SK-N-SH (cell line): ENCODE measurements around the gene B4GALNT1. TPM values are rescaled to one million over a fixed set of nuclear protein-coding genes. Genes with fewer than 3 reads are reported as not detected.

Source experiments
- CTCF ChIA-PET: fragments of 300-600, 350-600 bp; formaldehyde crosslinking; extraction: SDS; loops from one replicate; lab custom pipeline; 2021; lab: Yijun Ruan, JAX
- POLR2A ChIA-PET: fragments of 350-600 bp; sonication (Branson Sonifier 250); formaldehyde crosslinking; extraction: SDS; loops from one replicate; lab custom pipeline; 2020; ENCODE audit warnings: antibody characterized with exemption, inconsistent platforms; lab: Yijun Ruan, JAX
- DNase-seq: peaks from one replicate; pipeline ENCODE4 v3.0.0; 2012
- H2AFZ ChIP-seq: fragments of 200-600 bp; sonication (generic); 2 replicates; pipeline ENCODE4 v1.8.1; 2016; ENCODE audit warnings: antibody characterized with exemption, mild to moderate bottlenecking, low read depth
- H3F3A ChIP-seq: fragments of 200-600 bp; sonication (generic); replicated peaks from 2 replicates; pipeline ENCODE3; 2016; ENCODE audit warnings: antibody characterized with exemption, mild to moderate bottlenecking; ENCODE audit not compliant: insufficient read depth
- H3K27ac ChIP-seq, 2 experiments: fragments of 200-500 bp in 1 of 2; fragments of 200-600 bp in 1 of 2; sonication (Bioruptor generic) in 1 of 2; sonication (generic), shearing (Covaris generic) in 1 of 2; 2 replicates each; pipeline versions ENCODE4 v1.5.1 to v1.6.1; 2014 to 2016; ENCODE audit warnings: low read depth in 2 of 2, inconsistent platforms in 1 of 2, low read length in 1 of 2, mild to moderate bottlenecking in 1 of 2, mixed read lengths in 1 of 2
- H3K27me3 ChIP-seq: fragments of 200-600 bp; sonication (generic), shearing (Covaris generic); 2 replicates; pipeline ENCODE4 v1.6.1; 2016; ENCODE audit warnings: mixed run types; ENCODE audit not compliant: insufficient read depth
- H3K36me3 ChIP-seq, 2 experiments: fragments of 200-500 bp in 1 of 2; fragments of 200-600 bp in 1 of 2; sonication (Bioruptor generic) in 1 of 2; sonication (generic) in 1 of 2; replicated peaks in 1 of 2; 2 replicates each; pipeline versions ENCODE3 to v1.5.1; 2014 to 2016; ENCODE audit warnings: low read length in 1 of 2, mild to moderate bottlenecking in 1 of 2; ENCODE audit not compliant: insufficient read depth in 2 of 2, control insufficient read depth in 1 of 2
- H3K4me1 ChIP-seq, 2 experiments: fragments of 200-500 bp in 1 of 2; fragments of 200-600 bp in 1 of 2; sonication (Bioruptor generic) in 1 of 2; sonication (generic), shearing (Covaris generic) in 1 of 2; 2 replicates each; pipeline versions ENCODE4 v1.5.1 to v1.6.1; 2014 to 2016; ENCODE audit warnings: low read depth in 1 of 2, low read length in 1 of 2, mixed run types in 1 of 2; ENCODE audit not compliant: insufficient read depth in 2 of 2, control insufficient read depth in 1 of 2
- H3K4me2 ChIP-seq: fragments of 200-600 bp; sonication (generic), shearing (Covaris generic); 2 replicates; pipeline ENCODE4 v1.6.1; 2017; ENCODE audit warnings: mixed run types
- H3K4me3 ChIP-seq, 2 experiments: fragments of 200-500 bp in 1 of 2; fragments of 200-600 bp in 1 of 2; sonication (Bioruptor generic) in 1 of 2; sonication (generic), shearing (Covaris generic) in 1 of 2; 2 replicates each; pipeline versions ENCODE4 v1.5.1 to v1.8.1; 2014 to 2016; ENCODE audit warnings: low read depth in 2 of 2, inconsistent platforms in 1 of 2, low read length in 1 of 2, mild to moderate bottlenecking in 1 of 2, mixed read lengths in 1 of 2, moderate library complexity in 1 of 2
- H3K79me2 ChIP-seq: fragments of 200-600 bp; sonication (generic); 2 replicates; pipeline ENCODE4 v1.8.1; 2017; ENCODE audit warnings: mild to moderate bottlenecking; ENCODE audit not compliant: insufficient read depth
- H3K9ac ChIP-seq: fragments of 200-600 bp; sonication (generic); 2 replicates; pipeline ENCODE4 v1.6.1; 2017; ENCODE audit warnings: mixed run types
- H3K9me2 ChIP-seq: fragments of 200-600 bp; sonication (generic); 2 replicates; pipeline ENCODE4 v1.6.1; 2017; ENCODE audit warnings: mixed run types
- H3K9me3 ChIP-seq: fragments of 200-600 bp; sonication (generic); 2 replicates; pipeline ENCODE4 v1.6.1; 2017; ENCODE audit warnings: mixed run types, mild to moderate bottlenecking, moderate library complexity
- H4K20me1 ChIP-seq: fragments of 200-600 bp; sonication (generic); 2 replicates; pipeline ENCODE4 v1.6.1; 2017; ENCODE audit warnings: mild to moderate bottlenecking, mixed run types; ENCODE audit not compliant: insufficient read depth
- CHD2 ChIP-seq: fragments of 150-350 bp; IDR thresholded peaks from 2 replicates; pipeline ENCODE4 v1.6.1; 2018; ENCODE audit warnings: low read length; ENCODE audit not compliant: partially characterized antibody
- EZH2phosphoT487 ChIP-seq: fragments of 200-600 bp; sonication (generic); IDR thresholded peaks from 2 replicates; pipeline ENCODE4 v1.6.1; 2017; ENCODE audit warnings: low read depth, mixed run types, mild to moderate bottlenecking, antibody characterized with exemption, moderate library complexity, borderline replicate concordance
- FOSL2 ChIP-seq: IDR thresholded peaks from 2 replicates; pipeline ENCODE4 v1.4.0; 2012; ENCODE audit warnings: low read depth, mild to moderate bottlenecking, moderate library complexity, borderline replicate concordance
- FOXJ3 ChIP-seq: sonication (generic); formaldehyde crosslinking; IDR thresholded peaks from 2 replicates; pipeline ENCODE4 v1.5.1; 2020; ENCODE audit warnings: mild to moderate bottlenecking, missing genetic modification reagents
- FOXM1 ChIP-seq: IDR thresholded peaks from 2 replicates; pipeline ENCODE4 v1.4.0; 2012; ENCODE audit warnings: low read depth, mild to moderate bottlenecking
- GABPA ChIP-seq: IDR thresholded peaks from 2 replicates; pipeline ENCODE4 v1.4.0; 2012; ENCODE audit warnings: low read depth, mild to moderate bottlenecking
- JUND ChIP-seq: IDR thresholded peaks from 2 replicates; pipeline ENCODE4 v1.4.0; 2012
- MEF2A ChIP-seq: IDR thresholded peaks from 2 replicates; pipeline ENCODE4 v1.4.0; 2012; ENCODE audit warnings: low read depth, borderline replicate concordance
- NRF1 ChIP-seq: IDR thresholded peaks from 2 replicates; pipeline ENCODE4 v1.6.1; 2012; ENCODE audit warnings: low read depth, mild to moderate bottlenecking, low read length
- POLR2AphosphoS5 ChIP-seq: IDR thresholded peaks from 2 replicates; pipeline ENCODE4 v1.6.1; 2012; ENCODE audit warnings: low read depth, low read length
- RAD21 ChIP-seq: IDR thresholded peaks from 2 replicates; pipeline ENCODE4 v1.6.1; 2012; ENCODE audit warnings: mild to moderate bottlenecking, low read length
- RCOR1 ChIP-seq: fragments of 150-350 bp; IDR thresholded peaks from 2 replicates; pipeline ENCODE4 v1.6.1; 2017; ENCODE audit warnings: antibody characterized with exemption, low read length
- RFX5 ChIP-seq: IDR thresholded peaks from 2 replicates; pipeline ENCODE4 v1.6.1; 2012; ENCODE audit warnings: mild to moderate bottlenecking, improper control_type of control experiment, low read length
- SMC3 ChIP-seq: IDR thresholded peaks from 2 replicates; pipeline ENCODE4 v1.6.1; 2012; ENCODE audit warnings: low read depth, low read length, improper control_type of control experiment
- TAF1 ChIP-seq: IDR thresholded peaks from 2 replicates; pipeline ENCODE4 v1.6.1; 2012; ENCODE audit warnings: low read depth, mild to moderate bottlenecking, low read length, moderate library complexity, borderline replicate concordance
- TCF12 ChIP-seq: IDR thresholded peaks from 2 replicates; pipeline ENCODE4 v1.4.0; 2012
- WGBS: methylation state at CpG from one replicate; pipeline ENCODE4 v1.1.6; 2017; ENCODE audit warnings: low lambda C conversion rate; 5-methylcytosine and 5-hydroxymethylcytosine counted together
- polyA plus RNA-seq, 3 experiments: library from polyadenylated mRNA; depleted of rRNA; stranded (reverse); fragments of >200 nt; gene quantifications; 2 replicates each; pipeline ENCODE4 v1.2.3, GENCODE V29; 2012
- TF ChIP-seq, protein P1 (sequence below): IDR thresholded peaks from 2 replicates; pipeline ENCODE4 v1.4.0; 2012; ENCODE audit warnings: low read depth, borderline replicate concordance
- TF ChIP-seq, protein P2 (sequence below): fragments of 150-350 bp; IDR thresholded peaks from 2 replicates; pipeline ENCODE4 v1.6.1; 2016; ENCODE audit warnings: mild to moderate bottlenecking, low read depth, low read length
- TF ChIP-seq, protein P3 (sequence below): IDR thresholded peaks from 2 replicates; pipeline ENCODE4 v1.4.0; 2012; ENCODE audit warnings: low read depth, borderline replicate concordance

The B4GALNT1 gene
- polyA plus RNA-seq, 1 of the 3 experiments (the other 2 are of a cell fraction): 5.3 TPM

DNA sequence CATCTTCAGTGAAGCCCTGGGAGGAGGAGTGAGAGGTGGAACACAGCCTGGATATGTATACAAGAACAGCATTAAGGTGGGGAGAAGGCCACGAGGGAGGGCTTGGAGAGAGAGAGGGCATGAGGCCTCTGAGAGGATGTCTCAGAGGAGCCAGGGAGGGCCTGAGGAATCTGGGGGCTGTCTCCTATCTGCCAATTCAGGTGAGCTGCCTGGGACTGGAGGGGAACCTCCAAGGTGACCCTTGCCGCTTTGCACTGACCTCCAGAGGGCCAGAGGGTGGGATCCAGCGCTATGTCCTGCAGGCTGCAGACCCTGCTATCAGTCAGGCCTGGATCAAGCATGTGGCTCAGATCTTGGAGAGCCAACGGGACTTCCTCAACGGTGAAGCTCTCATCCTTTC, 17.4 kb downstream of the B4GALNT1 start (continued):
- TF ChIP-seq, protein P1, sequence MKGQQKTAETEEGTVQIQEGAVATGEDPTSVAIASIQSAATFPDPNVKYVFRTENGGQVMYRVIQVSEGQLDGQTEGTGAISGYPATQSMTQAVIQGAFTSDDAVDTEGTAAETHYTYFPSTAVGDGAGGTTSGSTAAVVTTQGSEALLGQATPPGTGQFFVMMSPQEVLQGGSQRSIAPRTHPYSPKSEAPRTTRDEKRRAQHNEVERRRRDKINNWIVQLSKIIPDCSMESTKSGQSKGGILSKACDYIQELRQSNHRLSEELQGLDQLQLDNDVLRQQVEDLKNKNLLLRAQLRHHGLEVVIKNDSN: no peak
- TF ChIP-seq TAF1: no peak
- TF ChIP-seq SMC3: no peak
- TF ChIP-seq, protein P2, sequence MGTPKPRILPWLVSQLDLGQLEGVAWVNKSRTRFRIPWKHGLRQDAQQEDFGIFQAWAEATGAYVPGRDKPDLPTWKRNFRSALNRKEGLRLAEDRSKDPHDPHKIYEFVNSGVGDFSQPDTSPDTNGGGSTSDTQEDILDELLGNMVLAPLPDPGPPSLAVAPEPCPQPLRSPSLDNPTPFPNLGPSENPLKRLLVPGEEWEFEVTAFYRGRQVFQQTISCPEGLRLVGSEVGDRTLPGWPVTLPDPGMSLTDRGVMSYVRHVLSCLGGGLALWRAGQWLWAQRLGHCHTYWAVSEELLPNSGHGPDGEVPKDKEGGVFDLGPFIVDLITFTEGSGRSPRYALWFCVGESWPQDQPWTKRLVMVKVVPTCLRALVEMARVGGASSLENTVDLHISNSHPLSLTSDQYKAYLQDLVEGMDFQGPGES: no peak
- TF ChIP-seq EZH2phosphoT487: no peak
- TF ChIP-seq POLR2AphosphoS5: no peak
- no peak for TF ChIP-seq JUND
- no peak for TF ChIP-seq RCOR1
- TF ChIP-seq CHD2: no peak

DNA sequence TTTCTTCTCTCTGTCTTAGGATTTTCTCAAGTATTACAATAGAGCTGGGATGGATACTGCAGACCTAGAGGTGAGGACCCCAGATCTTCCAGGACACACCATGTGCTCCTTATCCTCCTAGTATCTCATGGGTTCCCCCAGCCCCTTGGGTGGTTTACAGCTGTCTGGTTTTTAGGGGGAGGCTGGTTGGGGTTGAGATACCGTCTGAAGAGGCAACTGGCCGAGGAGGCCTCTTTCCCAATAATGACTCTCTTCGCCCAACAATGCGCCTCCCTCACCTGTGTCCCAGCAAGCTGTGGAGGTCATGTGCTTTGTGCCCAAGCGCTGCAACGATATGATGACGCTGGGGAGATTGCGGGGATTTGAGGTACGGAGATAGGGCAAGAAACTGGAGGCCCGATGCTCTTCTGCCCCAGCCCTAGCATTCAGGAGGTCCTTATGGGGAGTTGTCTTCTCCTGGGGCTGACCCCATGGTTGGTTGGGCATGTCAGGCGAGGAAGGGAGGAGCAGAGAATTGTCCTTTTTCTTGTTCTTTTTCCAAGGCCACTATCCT, 18.0 kb downstream of the B4GALNT1 start:
- Histone ChIP-seq H3K9me3 (no peaks in the 10 kb centered on the region), H3K79me2 (no peaks in the 10 kb centered on the region), H3K27ac (no peak overlapping the region), H3K27me3 (no peaks in the 10 kb centered on the region), H4K20me1 (no peaks in the 10 kb centered on the region), H3K4me1 (peaks cover 5 to 25% of the 10 kb centered on the region in 2 experiments; a peak in 2 of 4 replicates), H3K4me2 (no peak overlapping the region), H3K4me3 (no peak overlapping the region), H3K9me2 (no peaks in the 10 kb centered on the region), H3F3A (peaks cover 4% of the 10 kb centered on the region)
- 83% methylated on average over 11 of the region's 11 CpGs for WGBS
- no peak for DNase-seq
- POLR2A ChIA-PET: interaction anchor here (1.0 to 1.7 kb wide), 3 partner anchors 10 to 25 kb away, joined by 3 to 4 read pairs (median 3); partner anchors contain the start of genes DTX3 and PIP4K2C
- TF ChIP-seq TCF12 (no peak), NRF1 (no peak), RFX5 (no peak), EZH2phosphoT487 (no peak), SMC3 (no peak), FOXJ3 (CRISPR knock-in tag) (no peak), MEF2A (no peak), POLR2AphosphoS5 (no peak), GABPA (no peak), FOXM1 (no peak), FOSL2 (no peak), RAD21 (no peak)
- TF ChIP-seq, protein P3, sequence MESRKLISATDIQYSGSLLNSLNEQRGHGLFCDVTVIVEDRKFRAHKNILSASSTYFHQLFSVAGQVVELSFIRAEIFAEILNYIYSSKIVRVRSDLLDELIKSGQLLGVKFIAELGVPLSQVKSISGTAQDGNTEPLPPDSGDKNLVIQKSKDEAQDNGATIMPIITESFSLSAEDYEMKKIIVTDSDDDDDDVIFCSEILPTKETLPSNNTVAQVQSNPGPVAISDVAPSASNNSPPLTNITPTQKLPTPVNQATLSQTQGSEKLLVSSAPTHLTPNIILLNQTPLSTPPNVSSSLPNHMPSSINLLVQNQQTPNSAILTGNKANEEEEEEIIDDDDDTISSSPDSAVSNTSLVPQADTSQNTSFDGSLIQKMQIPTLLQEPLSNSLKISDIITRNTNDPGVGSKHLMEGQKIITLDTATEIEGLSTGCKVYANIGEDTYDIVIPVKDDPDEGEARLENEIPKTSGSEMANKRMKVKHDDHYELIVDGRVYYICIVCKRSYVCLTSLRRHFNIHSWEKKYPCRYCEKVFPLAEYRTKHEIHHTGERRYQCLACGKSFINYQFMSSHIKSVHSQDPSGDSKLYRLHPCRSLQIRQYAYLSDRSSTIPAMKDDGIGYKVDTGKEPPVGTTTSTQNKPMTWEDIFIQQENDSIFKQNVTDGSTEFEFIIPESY: no peak
- TF ChIP-seq, all 33 proteins: peak for 0
- no peak overlapping the region for H3K9ac ChIP-seq
- H2AFZ ChIP-seq: no peak overlapping the region
- H3K36me3 ChIP-seq: peaks cover 0 to 32% of the 10 kb centered on the region in 2 experiments
- CTCF ChIA-PET: interaction anchor here (1.2 to 7.4 kb wide), 4 partner anchors 18 to 163 kb away, joined by 4 to 90 read pairs (median 22); partner anchors contain the start of gene B4GALNT1
